HepG2 (cell line): Measurements from ENCODE around the gene TNFAIP2. TPM values are rescaled to one million over a fixed set of nuclear protein-coding genes. Genes with fewer than 3 reads are reported as not detected.

Source experiments
- ASH2L ChIP-seq: fragments of 300-600, 200-600 bp; sonication (generic); IDR thresholded peaks from 2 replicates; pipeline ENCODE4 v1.7.0; 2017; ENCODE audit warnings: low read depth, mild to moderate bottlenecking, moderate library complexity, mixed read lengths, low read length; ENCODE audit not compliant: insufficient read length
- ATF3 ChIP-seq: sonication (generic); formaldehyde crosslinking; IDR thresholded peaks from 2 replicates; pipeline ENCODE4 v1.4.0; 2020; ENCODE audit warnings: missing genetic modification reagents
- CC2D1A ChIP-seq: sonication (generic); formaldehyde crosslinking; IDR thresholded peaks from 2 replicates; pipeline ENCODE4 v1.8.1; 2023; ENCODE audit warnings: mild to moderate bottlenecking, missing genetic modification reagents
- CCAR2 ChIP-seq: fragments of 200-400 bp; formaldehyde crosslinking; optimal IDR thresholded peaks from 2 replicates; pipeline ENCODE3; 2018; ENCODE audit warnings: low read depth, mild to moderate bottlenecking, low read length, moderate library complexity
- ELF3 ChIP-seq: IDR thresholded peaks from 2 replicates; pipeline ENCODE4 v1.6.1; 2016; ENCODE audit warnings: missing genetic modification reagents, missing compliant biosample characterization
- FOXJ3 ChIP-seq: sonication (generic); formaldehyde crosslinking; IDR thresholded peaks from 2 replicates; pipeline ENCODE4 v1.4.0; 2020; ENCODE audit warnings: missing genetic modification reagents, mild to moderate bottlenecking, borderline replicate concordance
- HOXD1 ChIP-seq: sonication (generic); formaldehyde crosslinking; IDR thresholded peaks from 2 replicates; pipeline ENCODE4 v1.5.0; 2020; ENCODE audit warnings: missing genetic modification reagents
- ISX ChIP-seq: sonication (generic); formaldehyde crosslinking; conservative IDR thresholded peaks from 2 replicates; pipeline ENCODE4 v1.5.0; 2020; ENCODE audit warnings: missing genetic modification reagents
- JDP2 ChIP-seq: sonication (generic); formaldehyde crosslinking; IDR thresholded peaks from 2 replicates; pipeline ENCODE4 v1.8.1; 2022; ENCODE audit warnings: missing genetic modification reagents, borderline replicate concordance
- MIER3 ChIP-seq: IDR thresholded peaks from 2 replicates; pipeline ENCODE4 v1.6.1; 2016; ENCODE audit warnings: missing compliant biosample characterization, borderline replicate concordance
- MTA3 ChIP-seq: sonication (generic); formaldehyde crosslinking; IDR thresholded peaks from 2 replicates; pipeline ENCODE4 v1.4.0; 2020; ENCODE audit warnings: missing genetic modification reagents
- NBN ChIP-seq: fragments of 450-650 bp; conservative IDR thresholded peaks from 2 replicates; pipeline ENCODE4 v1.6.1; 2017
- PCBP1 ChIP-seq: fragments of 200-400 bp; formaldehyde crosslinking; IDR thresholded peaks from 2 replicates; pipeline ENCODE4 v1.6.1; 2017; ENCODE audit warnings: mild to moderate bottlenecking, low read depth, low read length, borderline replicate concordance
- RARA ChIP-seq: IDR thresholded peaks from 2 replicates; pipeline ENCODE4 v1.6.1; 2016; ENCODE audit warnings: missing genetic modification reagents, missing compliant biosample characterization
- SALL1 ChIP-seq: sonication (generic); formaldehyde crosslinking; IDR thresholded peaks from 2 replicates; pipeline ENCODE4 v1.8.0; 2022; ENCODE audit warnings: mild to moderate bottlenecking, missing genetic modification reagents
- ZBTB8A ChIP-seq: sonication (generic); formaldehyde crosslinking; IDR thresholded peaks from 2 replicates; pipeline ENCODE4 v1.4.0; 2020; ENCODE audit warnings: mild to moderate bottlenecking, low read depth, missing genetic modification reagents, borderline replicate concordance
- ZNF788 ChIP-seq: sonication (generic); formaldehyde crosslinking; IDR thresholded peaks from 2 replicates; pipeline ENCODE4 v1.5.0; 2020; ENCODE audit warnings: mild to moderate bottlenecking, missing genetic modification reagents, borderline replicate concordance
- ZSCAN25 ChIP-seq: sonication (generic); formaldehyde crosslinking; IDR thresholded peaks from 2 replicates; pipeline ENCODE4 v1.8.0; 2022; ENCODE audit warnings: mild to moderate bottlenecking, missing genetic modification reagents
- polyA plus RNA-seq, 8 experiments: library from polyadenylated mRNA; depleted of rRNA in 3 of 8; stranded (reverse) in 7 of 8; unstranded in 1 of 8; fragments of >200 nt; fragmentation: Illumina TruSeq in 4 of 8; extraction: Trizol in 4 of 8; gene quantifications; 2 replicates each; pipeline versions ENCODE4 v1.2.1 to v1.2.3, GENCODE V29; 2011 to 2016; ENCODE audit warnings: low read depth in 4 of 8, missing spikeins in 1 of 8, mixed read lengths in 1 of 8; ENCODE audit not compliant: insufficient read depth in 1 of 8
- total RNA-seq, 5 experiments: library from RNA; depleted of rRNA; stranded (reverse); fragments of >200 nt; fragmentation: Illumina TruSeq; extraction: Trizol; gene quantifications; 2 replicates each; pipeline ENCODE4 v1.2.3, GENCODE V29; 2016; ENCODE audit warnings: low read depth in 1 of 5
- TF ChIP-seq, protein P1 (sequence below): sonication (generic); formaldehyde crosslinking; IDR thresholded peaks from 2 replicates; pipeline ENCODE4 v1.4.0; 2020; ENCODE audit warnings: mild to moderate bottlenecking, missing genetic modification reagents
- TF ChIP-seq, protein P2 (sequence below): sonication (generic); formaldehyde crosslinking; IDR thresholded peaks from 2 replicates; pipeline ENCODE4; 2020; ENCODE audit warnings: missing genetic modification reagents, mild to moderate bottlenecking, borderline replicate concordance

The TNFAIP2 gene
- total and polyA plus RNA-seq, 2 of the 13 experiments (the other 11 are each of a cell fraction or from before 2014, with no cell fraction given) = 0.46 to 1.5 TPM

- TF ChIP-seq, protein P1, sequence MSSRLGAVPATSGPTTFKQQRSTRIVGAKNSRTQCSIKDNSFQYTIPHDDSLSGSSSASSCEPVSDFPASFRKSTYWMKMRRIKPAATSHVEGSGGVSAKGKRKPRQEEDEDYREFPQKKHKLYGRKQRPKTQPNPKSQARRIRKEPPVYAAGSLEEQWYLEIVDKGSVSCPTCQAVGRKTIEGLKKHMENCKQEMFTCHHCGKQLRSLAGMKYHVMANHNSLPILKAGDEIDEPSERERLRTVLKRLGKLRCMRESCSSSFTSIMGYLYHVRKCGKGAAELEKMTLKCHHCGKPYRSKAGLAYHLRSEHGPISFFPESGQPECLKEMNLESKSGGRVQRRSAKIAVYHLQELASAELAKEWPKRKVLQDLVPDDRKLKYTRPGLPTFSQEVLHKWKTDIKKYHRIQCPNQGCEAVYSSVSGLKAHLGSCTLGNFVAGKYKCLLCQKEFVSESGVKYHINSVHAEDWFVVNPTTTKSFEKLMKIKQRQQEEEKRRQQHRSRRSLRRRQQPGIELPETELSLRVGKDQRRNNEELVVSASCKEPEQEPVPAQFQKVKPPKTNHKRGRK (CRISPR knock-in tag) = 0 out of 2 replicates have a peak, but pooled peaks have one; percentile 6
- TF ChIP-seq CC2D1A (no peak), PCBP1 (no peak), FOXJ3 (CRISPR knock-in tag) (no peak), ELF3 (CRISPR knock-in tag) (0 out of 2 replicates have a peak, but pooled peaks have one; percentile 18), ZNF788 (CRISPR knock-in tag) (no peak), RARA (no peak), ZSCAN25 (CRISPR knock-in tag) (no peak), MIER3 (CRISPR knock-in tag) (no peak), CCAR2 (no peak), JDP2 (CRISPR knock-in tag) (no peak), NBN (no peak), HOXD1 (no peak), MTA3 (CRISPR knock-in tag) (no peak), ATF3 (CRISPR knock-in tag) (no peak), ZBTB8A (no peak), SALL1 (peak; percentile 25; the same call in 1 of the 2 replicates), ASH2L (no peak), ISX (CRISPR knock-in tag) (no peak)
- TF ChIP-seq, protein P2, sequence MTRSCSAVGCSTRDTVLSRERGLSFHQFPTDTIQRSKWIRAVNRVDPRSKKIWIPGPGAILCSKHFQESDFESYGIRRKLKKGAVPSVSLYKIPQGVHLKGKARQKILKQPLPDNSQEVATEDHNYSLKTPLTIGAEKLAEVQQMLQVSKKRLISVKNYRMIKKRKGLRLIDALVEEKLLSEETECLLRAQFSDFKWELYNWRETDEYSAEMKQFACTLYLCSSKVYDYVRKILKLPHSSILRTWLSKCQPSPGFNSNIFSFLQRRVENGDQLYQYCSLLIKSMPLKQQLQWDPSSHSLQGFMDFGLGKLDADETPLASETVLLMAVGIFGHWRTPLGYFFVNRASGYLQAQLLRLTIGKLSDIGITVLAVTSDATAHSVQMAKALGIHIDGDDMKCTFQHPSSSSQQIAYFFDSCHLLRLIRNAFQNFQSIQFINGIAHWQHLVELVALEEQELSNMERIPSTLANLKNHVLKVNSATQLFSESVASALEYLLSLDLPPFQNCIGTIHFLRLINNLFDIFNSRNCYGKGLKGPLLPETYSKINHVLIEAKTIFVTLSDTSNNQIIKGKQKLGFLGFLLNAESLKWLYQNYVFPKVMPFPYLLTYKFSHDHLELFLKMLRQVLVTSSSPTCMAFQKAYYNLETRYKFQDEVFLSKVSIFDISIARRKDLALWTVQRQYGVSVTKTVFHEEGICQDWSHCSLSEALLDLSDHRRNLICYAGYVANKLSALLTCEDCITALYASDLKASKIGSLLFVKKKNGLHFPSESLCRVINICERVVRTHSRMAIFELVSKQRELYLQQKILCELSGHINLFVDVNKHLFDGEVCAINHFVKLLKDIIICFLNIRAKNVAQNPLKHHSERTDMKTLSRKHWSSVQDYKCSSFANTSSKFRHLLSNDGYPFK (CRISPR knock-in tag) = no peak
Observed at GRCh38 chr14:103078420-103078749, 44.9 kb upstream of the TNFAIP2 start (continued).
